ENCODE data around the gene CHDH.

The CHDH gene

DNA sequence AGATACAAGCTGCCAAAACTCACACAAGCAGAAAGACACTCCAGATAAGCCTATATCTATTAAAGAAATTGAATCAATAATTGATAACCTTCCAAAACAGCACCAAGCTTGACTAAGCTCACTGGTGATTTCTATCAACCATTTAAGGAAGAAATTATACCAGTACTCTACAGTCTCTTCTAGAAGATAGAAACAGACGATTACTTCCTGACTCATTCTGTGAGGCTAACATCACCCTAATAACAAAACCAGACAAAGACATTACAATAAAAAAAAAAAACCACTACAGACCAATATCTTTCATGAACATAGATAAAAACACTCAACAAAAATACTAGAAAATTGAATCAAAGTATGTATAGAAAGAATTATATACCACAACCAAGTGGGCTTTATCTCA lies 20.2 kb downstream of the CHDH start:
- Histone ChIP-seq H3K27ac (no peak overlapping the region), H3K27me3 (no peaks in the 10 kb centered on the region), H3K36me3 (no peaks in the 10 kb centered on the region), H3K9me3 (no peaks in the 10 kb centered on the region), H3K4me3 (ENCODE audit: low read depth in 1 of 2, low read length in 1 of 2) (no peak overlapping the region), H3K4me1 (ENCODE audit: control insufficient read depth in 1 of 2, insufficient read depth in 1 of 2, low read depth in 1 of 2, low read length in 1 of 2) (peaks cover 29 to 33% of the 10 kb centered on the region in 2 experiments)
- no peak for TF ChIP-seq CTCF (IDR thresholded peaks at IDR 0.05)

- TF ChIP-seq CTCF (IDR thresholded peaks at IDR 0.05): no peak
- H3K4me1 ChIP-seq (ENCODE audit: control insufficient read depth in 1 of 2, insufficient read depth in 1 of 2, low read depth in 1 of 2, low read length in 1 of 2): peaks cover 17 to 21% of the 10 kb centered on the region in 2 experiments
- no peak overlapping the region for H3K4me3 ChIP-seq (ENCODE audit: low read depth in 1 of 2, low read length in 1 of 2)
- no peak overlapping the region for H3K27ac ChIP-seq
- H3K27me3 ChIP-seq: no peaks in the 10 kb centered on the region
- no peaks in the 10 kb centered on the region for H3K9me3 ChIP-seq
- H3K36me3 ChIP-seq: no peaks in the 10 kb centered on the region
These were observed 21.4 kb downstream of the CHDH start for GRCh38 chr3:53824795-53825194.

GRCh38 chr3:53823956-53824657 lies 22.1 kb downstream of the CHDH start:
- H3K4me1 ChIP-seq (ENCODE audit: control insufficient read depth in 1 of 2, insufficient read depth in 1 of 2, low read depth in 1 of 2, low read length in 1 of 2): peaks cover 10 to 14% of the 10 kb centered on the region in 2 experiments
- H3K27me3 ChIP-seq: no peaks in the 10 kb centered on the region
- peaks cover 3% of the 10 kb centered on the region for H3K36me3 ChIP-seq
- H3K4me3 ChIP-seq (ENCODE audit: low read depth in 1 of 2, low read length in 1 of 2): no peak overlapping the region
- no peaks in the 10 kb centered on the region for H3K9me3 ChIP-seq
- H3K27ac ChIP-seq: no peak overlapping the region
- no peak for TF ChIP-seq CTCF (IDR thresholded peaks at IDR 0.05)

DNA sequence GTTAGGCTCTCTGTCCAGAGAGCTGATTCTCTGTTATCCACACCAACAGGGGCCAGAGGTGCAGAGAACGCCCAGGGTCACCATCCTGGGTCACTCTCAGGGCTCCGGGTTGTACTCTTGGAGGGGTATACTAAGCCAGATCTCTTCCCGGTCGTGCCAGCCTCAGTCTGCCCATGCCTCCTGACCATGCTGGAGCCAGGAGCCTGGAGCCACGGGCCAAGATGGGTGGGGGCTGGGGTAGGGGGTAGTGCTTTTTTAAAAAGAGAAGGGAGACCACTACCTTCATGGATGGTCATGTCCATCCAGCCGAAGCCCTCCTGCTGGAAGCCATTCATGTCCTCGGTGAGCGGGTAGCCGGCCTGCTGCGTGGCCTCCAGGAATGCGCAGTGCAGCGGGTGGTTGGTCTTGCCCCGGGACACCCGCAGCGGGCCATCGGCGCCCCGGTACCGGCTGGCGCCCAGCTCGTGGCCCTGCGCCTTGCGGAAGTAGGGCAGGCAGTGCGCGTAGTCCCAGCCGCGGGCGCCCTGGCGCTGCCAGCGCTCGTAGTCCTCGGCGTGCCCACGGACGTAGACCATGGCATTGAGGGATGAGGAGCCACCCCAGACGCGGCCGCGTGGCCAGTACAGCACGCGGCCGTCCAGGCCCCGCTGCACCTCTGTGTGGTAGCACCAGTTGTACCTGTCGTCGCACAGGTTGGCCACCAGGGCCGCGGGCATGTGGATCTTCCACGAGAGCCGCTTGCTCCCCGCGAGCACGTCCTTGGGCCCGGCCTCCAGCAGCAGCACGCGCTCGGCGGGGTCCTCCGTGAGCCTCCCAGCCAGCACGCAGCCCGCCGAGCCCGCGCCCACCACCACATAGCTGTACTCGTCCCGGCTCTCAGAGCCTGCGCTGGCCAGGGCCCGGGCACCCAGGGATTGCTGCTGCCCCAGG lies 22.9 kb downstream of the CHDH start:
- Histone ChIP-seq H3K9me3 (no peaks in the 10 kb centered on the region), H3K27ac (no peak overlapping the region), H3K36me3 (peaks cover 5% of the 10 kb centered on the region), H3K4me3 (ENCODE audit: low read depth in 1 of 2, low read length in 1 of 2) (no peak overlapping the region), H3K27me3 (no peaks in the 10 kb centered on the region), H3K4me1 (ENCODE audit: control insufficient read depth in 1 of 2, insufficient read depth in 1 of 2, low read depth in 1 of 2, low read length in 1 of 2) (peaks cover 2 to 6% of the 10 kb centered on the region in 2 experiments)
- no peak for TF ChIP-seq CTCF (IDR thresholded peaks at IDR 0.05)

DNA sequence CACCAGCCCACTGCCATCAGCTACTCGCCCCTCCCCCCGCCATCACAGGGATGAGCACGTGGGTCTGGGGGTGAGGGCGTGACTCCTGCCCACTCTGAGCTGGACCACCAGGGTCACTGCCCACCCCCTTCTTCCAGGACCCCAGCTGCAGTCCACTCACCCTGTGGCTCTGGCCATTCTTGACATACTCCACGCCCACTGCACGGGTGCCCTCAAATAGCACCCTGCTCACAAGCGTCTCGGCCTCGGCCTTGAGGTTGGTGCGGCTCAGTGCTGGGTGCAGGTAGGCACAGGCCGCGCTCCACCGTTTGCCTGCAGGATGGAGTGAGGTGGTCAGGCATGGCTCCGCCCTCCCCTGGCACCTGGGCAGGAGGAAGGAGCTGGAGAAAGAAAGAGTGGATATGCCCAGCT lies 23.9 kb downstream of the CHDH start:
- Histone ChIP-seq H3K27ac (no peak overlapping the region), H3K4me3 (ENCODE audit: low read depth in 1 of 2, low read length in 1 of 2) (no peak overlapping the region), H3K9me3 (no peaks in the 10 kb centered on the region), H3K4me1 (ENCODE audit: control insufficient read depth in 1 of 2, insufficient read depth in 1 of 2, low read depth in 1 of 2, low read length in 1 of 2) (no peaks in the 10 kb centered on the region), H3K36me3 (peaks cover 8% of the 10 kb centered on the region), H3K27me3 (peaks cover 8% of the 10 kb centered on the region)
- TF ChIP-seq CTCF (IDR thresholded peaks at IDR 0.05): no peak

Measured in neutrophil (primary cell).